Sigmoid colon (tissue), 4 donors: Measurements from ENCODE around the gene TMEM214.

Experiments
- CTCF ChIP-seq, 4 experiments: fragments of 450-650 bp in 3 of 4; fragments of 200-600 bp in 1 of 4; IDR thresholded peaks; one replicate each; pipeline ENCODE4 v1.5.1; 2016 to 2019; ENCODE audit warnings: antibody characterized with exemption in 4 of 4, mild to moderate bottlenecking in 3 of 4, moderate library complexity in 2 of 4
- POLR2A ChIP-seq, 2 donors: fragments of 450-650 bp; IDR thresholded peaks; one replicate each; pipeline ENCODE4 v1.6.1; 2016; ENCODE audit warnings: antibody characterized with exemption in 2 of 2, mild to moderate bottlenecking in 2 of 2, moderate library complexity in 2 of 2
- POLR2AphosphoS5 ChIP-seq, 4 donors: sonication (generic); formaldehyde crosslinking; IDR thresholded peaks; one replicate each; pipeline ENCODE4 v1.6.1; 2017; ENCODE audit warnings: antibody characterized with exemption in 4 of 4

DNA sequence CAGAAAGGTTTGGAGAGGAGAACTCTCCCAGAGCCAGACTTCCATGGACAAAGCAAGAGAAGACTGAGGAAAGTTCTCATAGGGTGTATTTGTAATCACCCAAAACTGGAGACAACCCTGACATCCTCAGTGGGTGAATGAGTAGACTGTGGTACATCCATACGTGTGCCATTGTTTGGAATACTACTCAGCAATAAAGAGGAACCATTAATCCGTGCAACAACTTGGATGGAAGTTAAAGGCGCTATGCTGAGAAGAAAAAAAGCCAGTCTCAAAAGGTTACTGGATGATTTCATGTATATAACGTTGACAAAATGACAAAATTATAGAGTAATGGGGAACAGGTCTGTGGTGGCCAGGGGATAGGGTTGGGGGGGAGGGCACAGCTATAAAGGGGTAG is 24.1 kb upstream of the TMEM214 start:
- TF ChIP-seq CTCF (IDR thresholded peaks at IDR 0.05) (no peak), POLR2A (IDR thresholded peaks at IDR 0.05) (no peak), POLR2AphosphoS5 (IDR thresholded peaks at IDR 0.05) (no peak)
